GM21528 (cell line): ENCODE data around the gene CLCA1.
A peak's percentile ranks its signal among the peaks of the same experiment; 100 is the strongest.

Source experiments
- ATAC-seq: cut with Tn5 transposase; IDR thresholded peaks from one replicate; pipeline ENCODE4 v1.9.1; 2021; ENCODE audit warnings: mild to moderate bottlenecking, moderate library complexity; ENCODE audit not compliant: unreplicated experiment, low FRiP score

CLCA1 gene

GRCh38 chr1:86502125-86502646 lies 33.5 kb downstream of the CLCA1 start:
- ATAC-seq, result peak; percentile 61

GRCh38 chr1:86502721-86503405 lies 34.1 kb downstream of the CLCA1 start:
- peak; percentile 25 for ATAC-seq

- ATAC-seq, result no peak
Measured at GRCh38 chr1:86503406-86504136, 34.8 kb downstream of the CLCA1 start.

GRCh38 chr1:86504137-86504479 lies 35.4 kb downstream of the CLCA1 start:
- no peak for ATAC-seq

- ATAC-seq, result no peak
Measured at GRCh38 chr1:86504895-86505563, 36.3 kb downstream of the CLCA1 start.

GRCh38 chr1:86505564-86505902 lies 36.8 kb downstream of the CLCA1 start:
- no peak for ATAC-seq

GRCh38 chr1:86507935-86508582 lies 39.3 kb downstream of the CLCA1 start:
- ATAC-seq, result no peak

- ATAC-seq, result no peak
Measured at GRCh38 chr1:86508583-86508969, 39.8 kb downstream of the CLCA1 start.

GRCh38 chr1:86515597-86515996 lies 46.9 kb downstream of the CLCA1 start:
- ATAC-seq, result no peak

- ATAC-seq, result no peak
Measured at GRCh38 chr1:86516335-86516734, 47.6 kb downstream of the CLCA1 start.

- ATAC-seq, result no peak
Measured at GRCh38 chr1:86517336-86517735, 48.6 kb downstream of the CLCA1 start.

GRCh38 chr1:86520789-86521521 lies 52.2 kb downstream of the CLCA1 start:
- ATAC-seq, result no peak

GRCh38 chr1:86521522-86521891 lies 52.8 kb downstream of the CLCA1 start:
- no peak for ATAC-seq

- no peak for ATAC-seq
Measured at GRCh38 chr1:86522240-86522639, 53.5 kb downstream of the CLCA1 start.

- no peak for ATAC-seq
Measured at GRCh38 chr1:86523670-86524354, 55.1 kb downstream of the CLCA1 start.

GRCh38 chr1:86527306-86527705 lies 58.6 kb downstream of the CLCA1 start:
- ATAC-seq, result no peak

- ATAC-seq, result no peak
Measured at GRCh38 chr1:86530211-86530845, 61.6 kb downstream of the CLCA1 start.

- no peak for ATAC-seq
Measured at GRCh38 chr1:86537928-86538695, 69.4 kb downstream of the CLCA1 start.

GRCh38 chr1:86538775-86539174 lies 70.0 kb downstream of the CLCA1 start:
- ATAC-seq, result no peak
